ENCODE measurements around the gene OR8B12.
"Not testable (repeated sequence)": the region's sequence is repeated elsewhere in the genome, so short reads cannot be mapped to it uniquely, and the experiment has no call there.

The OR8B12 gene

GRCh38 chr11:124533626-124534025 lies 9.8 kb downstream of the OR8B12 start:
- no peaks in the 10 kb centered on the region for H3K9me3 ChIP-seq (ENCODE audit: control insufficient read depth, low read length)

GRCh38 chr11:124520550-124520854 lies 23.0 kb downstream of the OR8B12 start:
- H3K4me3 ChIP-seq (ENCODE audit: extremely low read depth, insufficient read depth, low read length, poor library complexity, severe bottlenecking) = no peak overlapping the region
- no peaks in the 10 kb centered on the region for H3K9me3 ChIP-seq (ENCODE audit: control insufficient read depth, low read length)
- no CpG with 5 or more reads among the region's 1 CpG for WGBS, 2 experiments (ENCODE audit: insufficient coverage in 2 of 2)
- H3K36me3 ChIP-seq (ENCODE audit: control insufficient read depth, insufficient read depth, low read length) = no peaks in the 10 kb centered on the region
- no peak overlapping the region for H3K27ac ChIP-seq (ENCODE audit: low read depth, low read length, severe bottlenecking)
- H3K4me1 ChIP-seq (ENCODE audit: control insufficient read depth, insufficient read depth, low read length, poor library complexity, severe bottlenecking) = no peaks in the 10 kb centered on the region

More at GRCh38 chr11:124533626-124534025, 9.8 kb downstream of the OR8B12 start:
- no peak overlapping the region for H3K4me3 ChIP-seq (ENCODE audit: extremely low read depth, insufficient read depth, low read length, poor library complexity, severe bottlenecking)
- H3K4me1 ChIP-seq (ENCODE audit: control insufficient read depth, insufficient read depth, low read length, poor library complexity, severe bottlenecking) = no peaks in the 10 kb centered on the region
- no peak overlapping the region for H3K27ac ChIP-seq (ENCODE audit: low read depth, low read length, severe bottlenecking)
- H3K36me3 ChIP-seq (ENCODE audit: control insufficient read depth, insufficient read depth, low read length) = no peaks in the 10 kb centered on the region
- 91 to 100% methylated on average over 1 of the region's 2 CpGs for whole genome bisulfite sequencing, 2 experiments (ENCODE audit: insufficient coverage in 2 of 2)

- no peaks in the 10 kb centered on the region for H3K36me3 ChIP-seq (ENCODE audit: control insufficient read depth, insufficient read depth, low read length)
- H3K4me3 ChIP-seq (ENCODE audit: extremely low read depth, insufficient read depth, low read length, poor library complexity, severe bottlenecking) = no peak overlapping the region
- H3K9me3 ChIP-seq (ENCODE audit: control insufficient read depth, low read length) = no peaks in the 10 kb centered on the region
- H3K27ac ChIP-seq (ENCODE audit: low read depth, low read length, severe bottlenecking) = no peak overlapping the region
- WGBS, 2 experiments (ENCODE audit: insufficient coverage in 2 of 2) = 78 to 85% methylated on average over 1 to 2 of the region's 2 CpGs
- no peaks in the 10 kb centered on the region for H3K4me1 ChIP-seq (ENCODE audit: control insufficient read depth, insufficient read depth, low read length, poor library complexity, severe bottlenecking)
Observed at GRCh38 chr11:124519850-124520549, 23.5 kb downstream of the OR8B12 start.

GRCh38 chr11:124518989-124519451 lies 24.4 kb downstream of the OR8B12 start:
- H3K27ac ChIP-seq (ENCODE audit: low read depth, low read length, severe bottlenecking) = no peak overlapping the region
- 86% methylated on average over 1 of the region's 3 CpGs; no CpG with 5 or more reads in 1 of the 2 experiments for WGBS, 2 experiments (ENCODE audit: insufficient coverage in 2 of 2)

DNA sequence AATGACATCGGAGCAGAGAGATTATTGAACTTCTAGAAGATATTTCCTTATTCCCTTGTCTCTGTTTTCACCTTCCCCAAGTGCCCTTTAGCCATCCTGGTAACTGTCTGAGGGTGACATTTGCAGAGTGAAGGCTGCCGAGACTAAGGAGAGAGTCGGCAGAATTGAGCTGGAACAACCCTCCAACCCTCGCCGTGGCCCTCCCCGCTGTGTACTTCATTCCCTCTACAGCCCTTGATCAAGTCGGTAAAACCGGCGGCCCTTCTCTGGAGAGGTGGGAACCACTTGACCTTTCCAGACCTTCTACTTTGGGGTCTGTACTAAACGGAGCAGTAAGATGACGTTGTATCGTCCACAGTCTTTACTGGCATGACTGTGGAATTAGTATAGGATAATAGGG lies 26.1 kb downstream of the OR8B12 start:
- H3K27ac ChIP-seq (ENCODE audit: low read depth, low read length, severe bottlenecking) = no peak overlapping the region
- H3K36me3 ChIP-seq (ENCODE audit: control insufficient read depth, insufficient read depth, low read length) = no peaks in the 10 kb centered on the region
- H3K9me3 ChIP-seq (ENCODE audit: control insufficient read depth, low read length) = no peaks in the 10 kb centered on the region
- H3K4me1 ChIP-seq (ENCODE audit: control insufficient read depth, insufficient read depth, low read length, poor library complexity, severe bottlenecking) = no peaks in the 10 kb centered on the region
- no peak overlapping the region for H3K4me3 ChIP-seq (ENCODE audit: extremely low read depth, insufficient read depth, low read length, poor library complexity, severe bottlenecking)
- WGBS, 2 experiments (ENCODE audit: insufficient coverage in 2 of 2) = 95 to 96% methylated on average over 11 of the region's 12 CpGs

More at GRCh38 chr11:124518989-124519451, 24.4 kb downstream of the OR8B12 start:
- no peak overlapping the region for H3K4me3 ChIP-seq (ENCODE audit: extremely low read depth, insufficient read depth, low read length, poor library complexity, severe bottlenecking)
- H3K9me3 ChIP-seq (ENCODE audit: control insufficient read depth, low read length) = no peaks in the 10 kb centered on the region
- H3K4me1 ChIP-seq (ENCODE audit: control insufficient read depth, insufficient read depth, low read length, poor library complexity, severe bottlenecking) = no peaks in the 10 kb centered on the region
- H3K36me3 ChIP-seq (ENCODE audit: control insufficient read depth, insufficient read depth, low read length) = no peaks in the 10 kb centered on the region

GRCh38 chr11:124514675-124515074 lies 28.8 kb downstream of the OR8B12 start:
- not testable (repeated sequence) for H3K9me3 ChIP-seq (ENCODE audit: control insufficient read depth, low read length); H3K4me1 ChIP-seq (ENCODE audit: control insufficient read depth, insufficient read depth, low read length, poor library complexity, severe bottlenecking); H3K4me3 ChIP-seq (ENCODE audit: extremely low read depth, insufficient read depth, low read length, poor library complexity, severe bottlenecking); H3K27ac ChIP-seq (ENCODE audit: low read depth, low read length, severe bottlenecking); H3K36me3 ChIP-seq (ENCODE audit: control insufficient read depth, insufficient read depth, low read length)
- 85% methylated on average over 3 of the region's 4 CpGs; no CpG with 5 or more reads in 1 of the 2 experiments for WGBS, 2 experiments (ENCODE audit: insufficient coverage in 2 of 2)

DNA sequence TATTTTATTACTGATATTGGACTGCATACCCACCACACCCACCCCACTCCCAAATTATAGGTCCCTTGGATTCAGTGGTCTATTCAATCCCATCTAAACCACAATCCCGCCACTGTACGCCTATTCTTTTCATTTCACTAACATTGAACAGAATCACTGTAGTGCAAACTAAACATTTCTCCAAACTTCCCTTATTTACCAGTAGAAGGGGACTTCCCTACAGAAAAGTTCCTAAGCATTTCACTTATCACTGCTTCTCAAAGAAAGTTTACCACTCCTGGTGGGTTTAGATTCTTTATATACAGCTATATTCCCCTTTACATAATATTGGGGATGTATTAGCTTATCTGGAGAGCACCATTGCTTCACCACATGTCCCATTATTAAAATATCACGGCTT lies 29.3 kb downstream of the OR8B12 start:
- Histone ChIP-seq H3K36me3 (ENCODE audit: control insufficient read depth, insufficient read depth, low read length) (no peaks in the 10 kb centered on the region), H3K9me3 (ENCODE audit: control insufficient read depth, low read length) (no peaks in the 10 kb centered on the region), H3K4me3 (ENCODE audit: extremely low read depth, insufficient read depth, low read length, poor library complexity, severe bottlenecking) (no peak overlapping the region), H3K4me1 (ENCODE audit: control insufficient read depth, insufficient read depth, low read length, poor library complexity, severe bottlenecking) (no peaks in the 10 kb centered on the region), H3K27ac (ENCODE audit: low read depth, low read length, severe bottlenecking) (no peak overlapping the region)
- WGBS, 2 experiments (ENCODE audit: insufficient coverage in 2 of 2) = 75 to 94% methylated on average over 2 to 3 of the region's 3 CpGs

- no peaks in the 10 kb centered on the region for H3K9me3 ChIP-seq (ENCODE audit: control insufficient read depth, low read length)
- H3K27ac ChIP-seq (ENCODE audit: low read depth, low read length, severe bottlenecking) = no peak overlapping the region
Observed at GRCh38 chr11:124511745-124512144, 31.7 kb downstream of the OR8B12 start.

GRCh38 chr11:124510279-124510678 lies 33.2 kb downstream of the OR8B12 start:
- Histone ChIP-seq H3K9me3 (ENCODE audit: control insufficient read depth, low read length) (no peaks in the 10 kb centered on the region), H3K27ac (ENCODE audit: low read depth, low read length, severe bottlenecking) (no peak overlapping the region), H3K4me3 (ENCODE audit: extremely low read depth, insufficient read depth, low read length, poor library complexity, severe bottlenecking) (no peak overlapping the region), H3K36me3 (ENCODE audit: control insufficient read depth, insufficient read depth, low read length) (no peaks in the 10 kb centered on the region), H3K4me1 (ENCODE audit: control insufficient read depth, insufficient read depth, low read length, poor library complexity, severe bottlenecking) (no peaks in the 10 kb centered on the region)
- 76 to 85% methylated on average over 4 of the region's 4 CpGs for WGBS, 2 experiments (ENCODE audit: insufficient coverage in 2 of 2)

More at GRCh38 chr11:124511745-124512144, 31.7 kb downstream of the OR8B12 start:
- Histone ChIP-seq H3K36me3 (ENCODE audit: control insufficient read depth, insufficient read depth, low read length) (no peaks in the 10 kb centered on the region), H3K4me3 (ENCODE audit: extremely low read depth, insufficient read depth, low read length, poor library complexity, severe bottlenecking) (no peak overlapping the region), H3K4me1 (ENCODE audit: control insufficient read depth, insufficient read depth, low read length, poor library complexity, severe bottlenecking) (no peaks in the 10 kb centered on the region)

- H3K36me3 ChIP-seq (ENCODE audit: control insufficient read depth, insufficient read depth, low read length) = no peaks in the 10 kb centered on the region
- H3K4me1 ChIP-seq (ENCODE audit: control insufficient read depth, insufficient read depth, low read length, poor library complexity, severe bottlenecking) = no peaks in the 10 kb centered on the region
- no peaks in the 10 kb centered on the region for H3K9me3 ChIP-seq (ENCODE audit: control insufficient read depth, low read length)
- WGBS, 2 experiments (ENCODE audit: insufficient coverage in 2 of 2) = 87 to 91% methylated on average over 8 of the region's 8 CpGs
- no peak overlapping the region for H3K4me3 ChIP-seq (ENCODE audit: extremely low read depth, insufficient read depth, low read length, poor library complexity, severe bottlenecking)
- H3K27ac ChIP-seq (ENCODE audit: low read depth, low read length, severe bottlenecking) = no peak overlapping the region
Observed at GRCh38 chr11:124499711-124500110, 43.7 kb downstream of the OR8B12 start.

GRCh38 chr11:124493016-124493655 lies 50.3 kb downstream of the OR8B12 start:
- H3K9me3 ChIP-seq (ENCODE audit: control insufficient read depth, low read length) = no peaks in the 10 kb centered on the region
- H3K36me3 ChIP-seq (ENCODE audit: control insufficient read depth, insufficient read depth, low read length) = no peaks in the 10 kb centered on the region
- H3K4me1 ChIP-seq (ENCODE audit: control insufficient read depth, insufficient read depth, low read length, poor library complexity, severe bottlenecking) = no peaks in the 10 kb centered on the region
- no peak overlapping the region for H3K27ac ChIP-seq (ENCODE audit: low read depth, low read length, severe bottlenecking)
- H3K4me3 ChIP-seq (ENCODE audit: extremely low read depth, insufficient read depth, low read length, poor library complexity, severe bottlenecking) = no peak overlapping the region
- 90 to 100% methylated on average over 1 to 2 of the region's 4 CpGs for WGBS, 2 experiments (ENCODE audit: insufficient coverage in 2 of 2)
